ENCODE data around the gene DIAPH1.
A peak's percentile ranks its signal among the peaks of the same experiment; 100 is the strongest.

The DIAPH1 gene

DNA sequence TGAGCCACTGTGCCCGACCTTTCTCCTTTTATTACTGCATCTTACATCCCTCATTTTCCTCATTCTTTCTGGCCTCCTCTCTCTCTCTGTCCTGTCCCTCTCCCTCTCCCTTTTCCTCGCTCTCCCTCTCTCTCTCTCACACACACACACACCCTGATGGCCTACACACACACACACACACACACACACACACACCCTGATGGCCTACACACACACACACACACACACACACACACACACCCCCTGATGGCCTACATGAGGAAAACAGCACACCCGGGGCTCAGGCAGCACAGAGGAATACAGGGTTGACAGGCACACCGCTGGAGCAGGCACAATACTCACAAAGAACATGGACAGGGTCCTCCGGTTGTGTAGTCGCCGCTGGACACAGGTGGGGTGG is 36.2 kb upstream of the DIAPH1 start:
- FAIRE-seq = no peak
- TF ChIP-seq SPI1 (IDR thresholded peaks at IDR 0.05; ENCODE audit: low read depth, low read length) = no peak
- TF ChIP-seq PAX5 (IDR thresholded peaks at IDR 0.05; ENCODE audit: insufficient read depth, low read length, severe bottlenecking) = no peak
- TF ChIP-seq TAF1 (IDR thresholded peaks at IDR 0.05; ENCODE audit: low read depth, low read length) = no peak
- TF ChIP-seq POLR2A (IDR thresholded peaks at IDR 0.05; ENCODE audit: low read depth, low read length) = no peak
- TF ChIP-seq POU2F2 (IDR thresholded peaks at IDR 0.05; ENCODE audit: low read depth, low read length) = no peak
- TF ChIP-seq POLR2AphosphoS5 (IDR thresholded peaks at IDR 0.05; ENCODE audit: low read depth, low read length) = no peak
- no peak for DNase-seq (ENCODE audit: insufficient read length, low spot score)

- no peak for TF ChIP-seq POU2F2 (IDR thresholded peaks at IDR 0.05; ENCODE audit: low read depth, low read length)
- no peak for TF ChIP-seq SPI1 (IDR thresholded peaks at IDR 0.05; ENCODE audit: low read depth, low read length)
- TF ChIP-seq PAX5 (IDR thresholded peaks at IDR 0.05; ENCODE audit: insufficient read depth, low read length, severe bottlenecking) = no peak
- TF ChIP-seq POLR2AphosphoS5 (IDR thresholded peaks at IDR 0.05; ENCODE audit: low read depth, low read length) = no peak
- TF ChIP-seq POLR2A (IDR thresholded peaks at IDR 0.05; ENCODE audit: low read depth, low read length) = no peak
- no peak for TF ChIP-seq TAF1 (IDR thresholded peaks at IDR 0.05; ENCODE audit: low read depth, low read length)
- no peak for FAIRE-seq
- no peak for DNase-seq (ENCODE audit: insufficient read length, low spot score)
These were observed 35.5 kb upstream of the DIAPH1 start for GRCh38 chr5:141654298-141654697.

- no peak for FAIRE-seq
- DNase-seq (ENCODE audit: insufficient read length, low spot score) = no peak
- TF ChIP-seq POLR2AphosphoS5 (IDR thresholded peaks at IDR 0.05; ENCODE audit: low read depth, low read length) (no peak), POU2F2 (IDR thresholded peaks at IDR 0.05; ENCODE audit: low read depth, low read length) (no peak), TAF1 (IDR thresholded peaks at IDR 0.05; ENCODE audit: low read depth, low read length) (no peak), PAX5 (IDR thresholded peaks at IDR 0.05; ENCODE audit: insufficient read depth, low read length, severe bottlenecking) (no peak), POLR2A (IDR thresholded peaks at IDR 0.05; ENCODE audit: low read depth, low read length) (no peak), SPI1 (IDR thresholded peaks at IDR 0.05; ENCODE audit: low read depth, low read length) (no peak)
These were observed 32.9 kb upstream of the DIAPH1 start for GRCh38 chr5:141651728-141652105.

GRCh38 chr5:141650851-141651727 is 32.3 kb upstream of the DIAPH1 start, which contains the start of gene FCHSD1:
FCHSD1 (minus strand) TSS chr5:141651418; CDS start chr5:141651368, 50 bp downstream.
- TF ChIP-seq SPI1 (IDR thresholded peaks at IDR 0.05; ENCODE audit: low read depth, low read length) (no peak), PAX5 (IDR thresholded peaks at IDR 0.05; ENCODE audit: insufficient read depth, low read length, severe bottlenecking) (no peak), TAF1 (IDR thresholded peaks at IDR 0.05; ENCODE audit: low read depth, low read length) (no peak)
- DNase-seq (ENCODE audit: insufficient read length, low spot score) (peak; percentile 98), FAIRE-seq (peak; percentile 94)

- FAIRE-seq (no peak), DNase-seq (ENCODE audit: insufficient read length, low spot score) (no peak)
- TF ChIP-seq POLR2A (IDR thresholded peaks at IDR 0.05; ENCODE audit: low read depth, low read length) = no peak
- TF ChIP-seq TAF1 (IDR thresholded peaks at IDR 0.05; ENCODE audit: low read depth, low read length) = no peak
- TF ChIP-seq POU2F2 (IDR thresholded peaks at IDR 0.05; ENCODE audit: low read depth, low read length) = no peak
- no peak for TF ChIP-seq SPI1 (IDR thresholded peaks at IDR 0.05; ENCODE audit: low read depth, low read length)
- TF ChIP-seq POLR2AphosphoS5 (IDR thresholded peaks at IDR 0.05; ENCODE audit: low read depth, low read length) = no peak
- no peak for TF ChIP-seq PAX5 (IDR thresholded peaks at IDR 0.05; ENCODE audit: insufficient read depth, low read length, severe bottlenecking)
These were observed 31.2 kb upstream of the DIAPH1 start for GRCh38 chr5:141649972-141650371.

GRCh38 chr5:141649056-141649688 is 30.4 kb upstream of the DIAPH1 start:
- DNase-seq (ENCODE audit: insufficient read length, low spot score) (no peak), FAIRE-seq (no peak)
- TF ChIP-seq SPI1 (IDR thresholded peaks at IDR 0.05; ENCODE audit: low read depth, low read length) = no peak
- TF ChIP-seq POLR2A (IDR thresholded peaks at IDR 0.05; ENCODE audit: low read depth, low read length) = no peak
- TF ChIP-seq POU2F2 (IDR thresholded peaks at IDR 0.05; ENCODE audit: low read depth, low read length) = no peak
- no peak for TF ChIP-seq POLR2AphosphoS5 (IDR thresholded peaks at IDR 0.05; ENCODE audit: low read depth, low read length)
- no peak for TF ChIP-seq PAX5 (IDR thresholded peaks at IDR 0.05; ENCODE audit: insufficient read depth, low read length, severe bottlenecking)
- no peak for TF ChIP-seq TAF1 (IDR thresholded peaks at IDR 0.05; ENCODE audit: low read depth, low read length)

DNA sequence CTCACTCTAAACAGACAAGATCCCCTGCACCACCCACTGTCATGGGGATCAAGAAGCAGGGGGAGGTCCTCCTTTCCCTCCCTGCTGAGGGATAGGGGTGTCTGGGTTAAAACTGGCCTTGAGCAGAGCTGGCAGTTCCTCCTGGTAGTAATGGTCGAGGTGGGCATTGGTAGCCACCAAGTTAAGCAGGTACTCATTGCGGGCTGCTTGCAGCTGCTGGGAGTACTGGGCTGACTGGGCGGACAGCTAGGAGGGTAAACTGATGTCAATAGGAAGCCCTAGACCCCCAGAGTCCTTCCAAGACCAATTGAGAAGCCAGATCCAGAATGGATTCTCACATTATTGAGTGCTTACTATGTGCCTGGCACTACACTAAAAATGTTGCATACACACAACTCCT is 29.1 kb upstream of the DIAPH1 start:
- FAIRE-seq (no peak), DNase-seq (ENCODE audit: insufficient read length, low spot score) (no peak)
- no peak for TF ChIP-seq SPI1 (IDR thresholded peaks at IDR 0.05; ENCODE audit: low read depth, low read length)
- TF ChIP-seq POU2F2 (IDR thresholded peaks at IDR 0.05; ENCODE audit: low read depth, low read length) = no peak
- TF ChIP-seq PAX5 (IDR thresholded peaks at IDR 0.05; ENCODE audit: insufficient read depth, low read length, severe bottlenecking) = no peak
- no peak for TF ChIP-seq POLR2A (IDR thresholded peaks at IDR 0.05; ENCODE audit: low read depth, low read length)
- no peak for TF ChIP-seq POLR2AphosphoS5 (IDR thresholded peaks at IDR 0.05; ENCODE audit: low read depth, low read length)
- TF ChIP-seq TAF1 (IDR thresholded peaks at IDR 0.05; ENCODE audit: low read depth, low read length) = no peak

DNA sequence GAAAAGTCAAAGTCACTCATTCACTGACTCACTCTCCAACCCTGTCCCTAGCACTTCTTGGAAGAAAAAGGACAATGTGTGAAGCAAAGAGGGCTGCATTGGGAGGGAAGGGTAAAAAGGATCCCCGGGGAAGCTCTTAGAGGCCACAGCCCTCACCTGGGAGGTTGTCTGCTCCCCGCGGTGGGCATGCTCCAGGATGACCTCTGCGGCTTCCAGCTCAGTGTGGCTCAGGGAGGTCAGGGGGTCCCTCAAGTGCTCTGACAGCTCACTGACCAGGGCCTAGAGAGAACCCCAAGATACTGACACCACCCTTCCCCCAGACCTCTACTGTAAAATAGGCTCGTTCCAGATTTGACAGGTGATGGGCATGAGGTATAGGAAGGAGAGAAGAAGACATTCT is 28.4 kb upstream of the DIAPH1 start:
- FAIRE-seq = no peak
- no peak for TF ChIP-seq POLR2AphosphoS5 (IDR thresholded peaks at IDR 0.05; ENCODE audit: low read depth, low read length)
- no peak for TF ChIP-seq POLR2A (IDR thresholded peaks at IDR 0.05; ENCODE audit: low read depth, low read length)
- no peak for TF ChIP-seq TAF1 (IDR thresholded peaks at IDR 0.05; ENCODE audit: low read depth, low read length)
- TF ChIP-seq SPI1 (IDR thresholded peaks at IDR 0.05; ENCODE audit: low read depth, low read length) = no peak
- TF ChIP-seq POU2F2 (IDR thresholded peaks at IDR 0.05; ENCODE audit: low read depth, low read length) = no peak
- no peak for TF ChIP-seq PAX5 (IDR thresholded peaks at IDR 0.05; ENCODE audit: insufficient read depth, low read length, severe bottlenecking)
- DNase-seq (ENCODE audit: insufficient read length, low spot score) = no peak

DNA sequence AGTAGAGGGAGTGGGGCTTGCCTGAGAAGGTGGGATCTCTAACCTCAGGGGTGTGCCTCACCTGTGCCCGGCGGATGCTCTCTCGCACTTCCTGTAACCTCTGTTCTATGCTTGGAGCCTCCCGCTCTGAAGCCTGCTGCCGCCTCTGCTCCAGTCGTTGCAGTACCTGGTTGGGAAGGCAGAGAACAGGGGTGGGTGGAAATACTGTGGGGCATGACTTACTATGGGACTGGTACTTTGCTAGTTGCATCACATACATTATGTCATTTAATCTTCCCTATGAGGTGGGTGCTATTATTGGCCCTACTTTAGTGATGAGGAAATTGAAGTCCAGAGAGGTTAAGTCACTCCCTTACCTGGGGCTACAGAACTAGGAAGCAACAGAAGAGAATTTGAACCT is 27.2 kb upstream of the DIAPH1 start:
- FAIRE-seq = no peak
- no peak for DNase-seq (ENCODE audit: insufficient read length, low spot score)
- TF ChIP-seq SPI1 (IDR thresholded peaks at IDR 0.05; ENCODE audit: low read depth, low read length) = no peak
- no peak for TF ChIP-seq POU2F2 (IDR thresholded peaks at IDR 0.05; ENCODE audit: low read depth, low read length)

All from GM12891 (cell line).